ENCODE results near the gene DNAH6.

- TF ChIP-seq, protein P1, sequence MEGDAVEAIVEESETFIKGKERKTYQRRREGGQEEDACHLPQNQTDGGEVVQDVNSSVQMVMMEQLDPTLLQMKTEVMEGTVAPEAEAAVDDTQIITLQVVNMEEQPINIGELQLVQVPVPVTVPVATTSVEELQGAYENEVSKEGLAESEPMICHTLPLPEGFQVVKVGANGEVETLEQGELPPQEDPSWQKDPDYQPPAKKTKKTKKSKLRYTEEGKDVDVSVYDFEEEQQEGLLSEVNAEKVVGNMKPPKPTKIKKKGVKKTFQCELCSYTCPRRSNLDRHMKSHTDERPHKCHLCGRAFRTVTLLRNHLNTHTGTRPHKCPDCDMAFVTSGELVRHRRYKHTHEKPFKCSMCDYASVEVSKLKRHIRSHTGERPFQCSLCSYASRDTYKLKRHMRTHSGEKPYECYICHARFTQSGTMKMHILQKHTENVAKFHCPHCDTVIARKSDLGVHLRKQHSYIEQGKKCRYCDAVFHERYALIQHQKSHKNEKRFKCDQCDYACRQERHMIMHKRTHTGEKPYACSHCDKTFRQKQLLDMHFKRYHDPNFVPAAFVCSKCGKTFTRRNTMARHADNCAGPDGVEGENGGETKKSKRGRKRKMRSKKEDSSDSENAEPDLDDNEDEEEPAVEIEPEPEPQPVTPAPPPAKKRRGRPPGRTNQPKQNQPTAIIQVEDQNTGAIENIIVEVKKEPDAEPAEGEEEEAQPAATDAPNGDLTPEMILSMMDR (IDR thresholded peaks at IDR 0.05; ENCODE audit: low read length): no peak
- TF ChIP-seq EZH2 (IDR thresholded peaks at IDR 0.05; ENCODE audit: borderline replicate concordance, low read length): no peak
These were observed 216.8 kb downstream of the DNAH6 start for GRCh38 chr2:84732897-84733778.
